Breast epithelium (tissue), 3 donors: ENCODE results near the gene ALK.
A peak's percentile ranks its signal among the peaks of the same experiment; 100 is the strongest.

ENCODE experiments used
- POLR2A ChIP-seq: fragments of 450-650 bp; IDR thresholded peaks from one replicate; pipeline ENCODE4 v1.6.1; 2016; ENCODE audit warnings: antibody characterized with exemption, mild to moderate bottlenecking, moderate library complexity
- POLR2AphosphoS5 ChIP-seq, 3 donors: sonication (generic); formaldehyde crosslinking; IDR thresholded peaks; one replicate each; pipeline ENCODE4 v1.6.1; 2017; ENCODE audit warnings: antibody characterized with exemption in 3 of 3
- TF ChIP-seq, protein P1 (sequence below), 3 donors: fragments of 450-650 bp; IDR thresholded peaks; one replicate each; pipeline ENCODE4 v1.5.1; 2016 to 2017; ENCODE audit warnings: antibody characterized with exemption in 3 of 3, mild to moderate bottlenecking in 3 of 3, moderate library complexity in 3 of 3

DNA sequence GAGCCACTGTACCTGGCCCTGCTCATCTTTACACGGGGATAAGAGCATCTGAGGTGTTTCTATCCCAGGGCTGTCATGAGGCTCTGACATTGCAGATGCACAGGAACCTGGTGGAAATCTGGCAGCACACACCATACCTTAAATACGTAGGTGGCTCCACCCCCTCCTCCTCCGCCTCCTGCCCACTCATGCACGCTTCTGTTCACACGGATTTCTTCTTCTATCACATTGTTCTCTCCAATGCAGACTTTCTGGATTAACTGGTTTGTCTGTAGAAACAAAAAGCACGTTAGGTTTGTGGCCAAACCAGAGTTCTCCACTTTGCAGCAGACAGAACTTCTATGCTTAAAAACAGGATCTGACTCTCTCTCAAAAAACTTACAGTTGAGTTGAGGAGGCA, 688.0 kb downstream of the ALK start:
- TF ChIP-seq POLR2A (no peak), POLR2AphosphoS5 (IDR thresholded peaks at IDR 0.05) (peak in 1 of 3 donors; percentile 38)
- TF ChIP-seq, protein P1, sequence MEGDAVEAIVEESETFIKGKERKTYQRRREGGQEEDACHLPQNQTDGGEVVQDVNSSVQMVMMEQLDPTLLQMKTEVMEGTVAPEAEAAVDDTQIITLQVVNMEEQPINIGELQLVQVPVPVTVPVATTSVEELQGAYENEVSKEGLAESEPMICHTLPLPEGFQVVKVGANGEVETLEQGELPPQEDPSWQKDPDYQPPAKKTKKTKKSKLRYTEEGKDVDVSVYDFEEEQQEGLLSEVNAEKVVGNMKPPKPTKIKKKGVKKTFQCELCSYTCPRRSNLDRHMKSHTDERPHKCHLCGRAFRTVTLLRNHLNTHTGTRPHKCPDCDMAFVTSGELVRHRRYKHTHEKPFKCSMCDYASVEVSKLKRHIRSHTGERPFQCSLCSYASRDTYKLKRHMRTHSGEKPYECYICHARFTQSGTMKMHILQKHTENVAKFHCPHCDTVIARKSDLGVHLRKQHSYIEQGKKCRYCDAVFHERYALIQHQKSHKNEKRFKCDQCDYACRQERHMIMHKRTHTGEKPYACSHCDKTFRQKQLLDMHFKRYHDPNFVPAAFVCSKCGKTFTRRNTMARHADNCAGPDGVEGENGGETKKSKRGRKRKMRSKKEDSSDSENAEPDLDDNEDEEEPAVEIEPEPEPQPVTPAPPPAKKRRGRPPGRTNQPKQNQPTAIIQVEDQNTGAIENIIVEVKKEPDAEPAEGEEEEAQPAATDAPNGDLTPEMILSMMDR (IDR thresholded peaks at IDR 0.05) = no peak
